ENCODE measurements around the gene UBN1. TPM values are rescaled to one million over a fixed set of nuclear protein-coding genes. Genes with fewer than 3 reads are reported as not detected.

The UBN1 gene
- total RNA-seq, 1 donor from 2014 or later, result 45.3 TPM

GRCh38 chr16:4865231-4865860, 18.1 kb downstream of the UBN1 start:
- FAIRE-seq (no peak), DNase-seq (ENCODE audit: low read depth) (no peak)
- no peak overlapping the region for H3K9ac ChIP-seq (ENCODE audit: low read length)
- H3K27me3 Mint-ChIP-seq (ENCODE audit: low read depth, unreplicated experiment), result no peaks in the 10 kb centered on the region
- H3K4me1 ChIP-seq (ENCODE audit: insufficient read depth, low read length), result peaks cover 1% of the 10 kb centered on the region
- H3K4me3 ChIP-seq (ENCODE audit: insufficient read depth, low read depth, low read length), result no peak overlapping the region
- H3K9me3 ChIP-seq (ENCODE audit: insufficient read depth, low read depth, low read length), result no peaks in the 10 kb centered on the region
- H3K27ac ChIP-seq (ENCODE audit: low read depth, low read length), result no peak overlapping the region
- peaks cover 96% of the 10 kb centered on the region for H4K20me1 ChIP-seq (ENCODE audit: insufficient read depth, low read length)
- H3K27me3 ChIP-seq (ENCODE audit: insufficient read depth, low read length), result no peaks in the 10 kb centered on the region
- TF ChIP-seq EZH2 (IDR thresholded peaks at IDR 0.05; ENCODE audit: insufficient read depth, low read length), result no peak
- no peak for TF ChIP-seq CTCF (IDR thresholded peaks at IDR 0.05; ENCODE audit: insufficient read depth, low read depth, low read length)
- peaks cover 16% of the 10 kb centered on the region for H3K36me3 Mint-ChIP-seq (ENCODE audit: low read depth, unreplicated experiment)
- peaks cover 21% of the 10 kb centered on the region for H3K4me1 Mint-ChIP-seq (ENCODE audit: low read depth, unreplicated experiment)
- peaks cover 37% of the 10 kb centered on the region for H3K36me3 ChIP-seq (ENCODE audit: insufficient read depth, low read length)
- no peak overlapping the region for H3K4me3 Mint-ChIP-seq (ENCODE audit: unreplicated experiment)
- H3K79me2 ChIP-seq (ENCODE audit: insufficient read depth, low read length), result peaks cover 95% of the 10 kb centered on the region
- H2AFZ ChIP-seq (ENCODE audit: low read depth, low read length), result no peak overlapping the region
- no peaks in the 10 kb centered on the region for H3K9me3 Mint-ChIP-seq (ENCODE audit: unreplicated experiment)
- H3K4me2 ChIP-seq (ENCODE audit: low read length), result no peak overlapping the region
- H3K27ac Mint-ChIP-seq (ENCODE audit: unreplicated experiment), result no peak overlapping the region

GRCh38 chr16:4866586-4866985, 19.3 kb downstream of the UBN1 start:
- no peak for FAIRE-seq
- DNase-seq (ENCODE audit: low read depth), result no peak

GRCh38 chr16:4868026-4868425, 20.7 kb downstream of the UBN1 start:
- no peak overlapping the region for H2AFZ ChIP-seq (ENCODE audit: low read depth, low read length)
- Mint-ChIP-seq H3K27me3 (ENCODE audit: low read depth, unreplicated experiment) (no peaks in the 10 kb centered on the region), H3K9me3 (ENCODE audit: unreplicated experiment) (no peaks in the 10 kb centered on the region), H3K4me3 (ENCODE audit: unreplicated experiment) (no peak overlapping the region), H3K27ac (ENCODE audit: unreplicated experiment) (no peak overlapping the region), H3K36me3 (ENCODE audit: low read depth, unreplicated experiment) (peaks cover 24% of the 10 kb centered on the region), H3K4me1 (ENCODE audit: low read depth, unreplicated experiment) (peaks cover 16% of the 10 kb centered on the region)
- H3K4me1 ChIP-seq (ENCODE audit: insufficient read depth, low read length), result no peaks in the 10 kb centered on the region
- H3K27ac ChIP-seq (ENCODE audit: low read depth, low read length), result no peak overlapping the region
- H3K9ac ChIP-seq (ENCODE audit: low read length), result no peak overlapping the region
- no peak overlapping the region for H3K4me2 ChIP-seq (ENCODE audit: low read length)
- peaks cover 21% of the 10 kb centered on the region for H3K36me3 ChIP-seq (ENCODE audit: insufficient read depth, low read length)
- no peaks in the 10 kb centered on the region for H3K9me3 ChIP-seq (ENCODE audit: insufficient read depth, low read depth, low read length)
- H3K79me2 ChIP-seq (ENCODE audit: insufficient read depth, low read length), result peaks cover 72% of the 10 kb centered on the region
- peaks cover 84% of the 10 kb centered on the region for H4K20me1 ChIP-seq (ENCODE audit: insufficient read depth, low read length)
- no peak for TF ChIP-seq CTCF (IDR thresholded peaks at IDR 0.05; ENCODE audit: insufficient read depth, low read depth, low read length)
- no peak for TF ChIP-seq EZH2 (IDR thresholded peaks at IDR 0.05; ENCODE audit: insufficient read depth, low read length)
- no peak for FAIRE-seq
- no peaks in the 10 kb centered on the region for H3K27me3 ChIP-seq (ENCODE audit: insufficient read depth, low read length)
- H3K4me3 ChIP-seq (ENCODE audit: insufficient read depth, low read depth, low read length), result no peak overlapping the region
- no peak for DNase-seq (ENCODE audit: low read depth)

More at GRCh38 chr16:4866586-4866985, 19.3 kb downstream of the UBN1 start:
- H3K27ac ChIP-seq (ENCODE audit: low read depth, low read length), result no peak overlapping the region
- peaks cover 85% of the 10 kb centered on the region for H3K79me2 ChIP-seq (ENCODE audit: insufficient read depth, low read length)
- H3K27me3 Mint-ChIP-seq (ENCODE audit: low read depth, unreplicated experiment), result no peaks in the 10 kb centered on the region
- H3K9ac ChIP-seq (ENCODE audit: low read length), result no peak overlapping the region
- no peak overlapping the region for H3K4me3 Mint-ChIP-seq (ENCODE audit: unreplicated experiment)
- H2AFZ ChIP-seq (ENCODE audit: low read depth, low read length), result no peak overlapping the region
- H3K9me3 ChIP-seq (ENCODE audit: insufficient read depth, low read depth, low read length), result no peaks in the 10 kb centered on the region
- H3K9me3 Mint-ChIP-seq (ENCODE audit: unreplicated experiment), result no peaks in the 10 kb centered on the region
- peaks cover 16% of the 10 kb centered on the region for H3K4me1 Mint-ChIP-seq (ENCODE audit: low read depth, unreplicated experiment)
- H4K20me1 ChIP-seq (ENCODE audit: insufficient read depth, low read length), result peaks cover 93% of the 10 kb centered on the region
- no peaks in the 10 kb centered on the region for H3K4me1 ChIP-seq (ENCODE audit: insufficient read depth, low read length)
- TF ChIP-seq EZH2 (IDR thresholded peaks at IDR 0.05; ENCODE audit: insufficient read depth, low read length), result no peak
- no peak overlapping the region for H3K4me2 ChIP-seq (ENCODE audit: low read length)
- no peak overlapping the region for H3K27ac Mint-ChIP-seq (ENCODE audit: unreplicated experiment)
- peaks cover 16% of the 10 kb centered on the region for H3K36me3 Mint-ChIP-seq (ENCODE audit: low read depth, unreplicated experiment)
- no peaks in the 10 kb centered on the region for H3K27me3 ChIP-seq (ENCODE audit: insufficient read depth, low read length)
- H3K36me3 ChIP-seq (ENCODE audit: insufficient read depth, low read length), result peaks cover 26% of the 10 kb centered on the region
- H3K4me3 ChIP-seq (ENCODE audit: insufficient read depth, low read depth, low read length), result no peak overlapping the region
